Stimulated activated effector memory CD8-positive, alpha-beta T cell treated with anti-CD3 and anti-CD28 coated beads, Interleukin-12 subunit alpha, Interleukin-12 subunit beta, amount 100 ng/mL, for 72 hours (primary cell): ENCODE results near the gene RNF145.
"Not testable (repeated sequence)": the region's sequence is repeated elsewhere in the genome, so short reads cannot be mapped to it uniquely, and the experiment has no call there.

Experiments used
- ATAC-seq: fragments of 150-1000 bp; cut with Tn5 transposase; 2 replicates; pipeline ENCODE4 v1.10.0; 2021
- DNase-seq, 2 donors: peaks; one replicate each; pipeline ENCODE4 v3.0.0; 2021 to 2022; ENCODE audit warnings: low spot score in 2 of 2
- H3K27ac Mint-ChIP-seq: one replicate; pipeline ENCODE4 v1.8.0; 2022; ENCODE audit warnings: mild to moderate bottlenecking, mixed read lengths
- H3K36me3 Mint-ChIP-seq: one replicate; pipeline ENCODE4 v1.8.0; 2022; ENCODE audit warnings: mild to moderate bottlenecking, mixed read lengths
- H3K4me1 Mint-ChIP-seq: one replicate; pipeline ENCODE4 v1.8.0; 2022; ENCODE audit warnings: mixed read lengths
- H3K4me3 Mint-ChIP-seq: one replicate; pipeline ENCODE4 v1.8.0; 2022; ENCODE audit warnings: mild to moderate bottlenecking, mixed read lengths
- H3K9me3 Mint-ChIP-seq: one replicate; pipeline ENCODE4 v1.8.0; 2022; ENCODE audit warnings: mixed read lengths

RNF145 gene

GRCh38 chr5:159209438-159210209 is at the start of gene RNF145:
RNF145 (minus strand) TSS chr5:159209553; CDS start chr5:159203617, 5,936 bp downstream.
- peak; percentile 89 for ATAC-seq
- H3K9me3 Mint-ChIP-seq: no peaks in the 10 kb centered on the region
- peaks cover 45% of the 10 kb centered on the region for H3K36me3 Mint-ChIP-seq
- peak within 1 kb of the TSS; percentile 99 for H3K27ac Mint-ChIP-seq
- peak; percentile 92 to 94 for DNase-seq
- H3K4me1 Mint-ChIP-seq: peaks cover 45% of the 10 kb centered on the region
- H3K4me3 Mint-ChIP-seq: peak within 1 kb of the TSS; percentile 100

- Mint-ChIP-seq H3K36me3 (peaks cover 8% of the 10 kb centered on the region), H3K4me3 (no peak overlapping the region), H3K27ac (no peak overlapping the region), H3K4me1 (peaks cover 19% of the 10 kb centered on the region), H3K9me3 (no peaks in the 10 kb centered on the region)
- DNase-seq: no peak
- no peak for ATAC-seq
Measured at GRCh38 chr5:159258361-159258760, 49.0 kb upstream of the RNF145 start.

GRCh38 chr5:159257629-159258283 is 48.4 kb upstream of the RNF145 start:
- DNase-seq (no peak), ATAC-seq (no peak)
- Mint-ChIP-seq H3K4me3 (no peak overlapping the region), H3K36me3 (peaks cover 3% of the 10 kb centered on the region), H3K4me1 (peaks cover 16% of the 10 kb centered on the region), H3K9me3 (no peaks in the 10 kb centered on the region), H3K27ac (no peak overlapping the region)

- peaks cover 10% of the 10 kb centered on the region for H3K4me1 Mint-ChIP-seq
- no peak for ATAC-seq
- H3K27ac Mint-ChIP-seq: no peak overlapping the region
- H3K9me3 Mint-ChIP-seq: no peaks in the 10 kb centered on the region
- DNase-seq: no peak
- no peaks in the 10 kb centered on the region for H3K36me3 Mint-ChIP-seq
- no peak overlapping the region for H3K4me3 Mint-ChIP-seq
Measured at GRCh38 chr5:159257007-159257406, 47.7 kb upstream of the RNF145 start.

GRCh38 chr5:159252195-159252594 is 42.8 kb upstream of the RNF145 start:
- Mint-ChIP-seq H3K36me3 (no peaks in the 10 kb centered on the region), H3K9me3 (no peaks in the 10 kb centered on the region), H3K27ac (no peak overlapping the region), H3K4me3 (no peak overlapping the region), H3K4me1 (no peaks in the 10 kb centered on the region)
- DNase-seq (no peak), ATAC-seq (no peak)

GRCh38 chr5:159249158-159249557 is 39.8 kb upstream of the RNF145 start:
- no peak for ATAC-seq
- H3K9me3 Mint-ChIP-seq: no peaks in the 10 kb centered on the region
- H3K27ac Mint-ChIP-seq: no peak overlapping the region
- DNase-seq: no peak
- H3K4me3 Mint-ChIP-seq: no peak overlapping the region
- H3K4me1 Mint-ChIP-seq: no peaks in the 10 kb centered on the region
- no peaks in the 10 kb centered on the region for H3K36me3 Mint-ChIP-seq

- no peak overlapping the region for H3K27ac Mint-ChIP-seq
- no peak overlapping the region for H3K4me3 Mint-ChIP-seq
- no peak for ATAC-seq
- DNase-seq: no peak
- no peaks in the 10 kb centered on the region for H3K9me3 Mint-ChIP-seq
- no peaks in the 10 kb centered on the region for H3K36me3 Mint-ChIP-seq
- H3K4me1 Mint-ChIP-seq: peaks cover 12% of the 10 kb centered on the region
Measured at GRCh38 chr5:159244890-159245289, 35.5 kb upstream of the RNF145 start.

GRCh38 chr5:159244163-159244562 is 34.8 kb upstream of the RNF145 start:
- Mint-ChIP-seq H3K4me3 (no peak overlapping the region), H3K27ac (no peak overlapping the region), H3K36me3 (no peaks in the 10 kb centered on the region), H3K9me3 (no peaks in the 10 kb centered on the region), H3K4me1 (peaks cover 12% of the 10 kb centered on the region)
- DNase-seq (no peak), ATAC-seq (no peak)

GRCh38 chr5:159243385-159243784 is 34.0 kb upstream of the RNF145 start:
- H3K4me1 Mint-ChIP-seq: peaks cover 12% of the 10 kb centered on the region
- no peaks in the 10 kb centered on the region for H3K9me3 Mint-ChIP-seq
- H3K36me3 Mint-ChIP-seq: no peaks in the 10 kb centered on the region
- H3K27ac Mint-ChIP-seq: no peak overlapping the region
- no peak for ATAC-seq
- H3K4me3 Mint-ChIP-seq: no peak overlapping the region
- no peak for DNase-seq

- ATAC-seq (no peak), DNase-seq (no peak)
- H3K9me3 Mint-ChIP-seq: no peaks in the 10 kb centered on the region
- H3K27ac Mint-ChIP-seq: no peak overlapping the region
- no peak overlapping the region for H3K4me3 Mint-ChIP-seq
- peaks cover 12% of the 10 kb centered on the region for H3K4me1 Mint-ChIP-seq
- no peaks in the 10 kb centered on the region for H3K36me3 Mint-ChIP-seq
Measured at GRCh38 chr5:159242656-159243055, 33.3 kb upstream of the RNF145 start.

- peak; percentile 61 for ATAC-seq
- Mint-ChIP-seq H3K36me3 (no peaks in the 10 kb centered on the region), H3K4me3 (no peak overlapping the region), H3K27ac (no peak overlapping the region), H3K4me1 (peaks cover 12% of the 10 kb centered on the region), H3K9me3 (no peaks in the 10 kb centered on the region)
- DNase-seq: no peak
Measured at GRCh38 chr5:159241946-159242552, 32.7 kb upstream of the RNF145 start.

- Mint-ChIP-seq H3K27ac (no peak overlapping the region), H3K4me1 (peaks cover 12% of the 10 kb centered on the region), H3K9me3 (no peaks in the 10 kb centered on the region), H3K4me3 (no peak overlapping the region), H3K36me3 (no peaks in the 10 kb centered on the region)
- no peak for DNase-seq
- ATAC-seq: peak; percentile 82
Measured at GRCh38 chr5:159240301-159240870, 31.0 kb upstream of the RNF145 start.

GRCh38 chr5:159235871-159236520 is 26.6 kb upstream of the RNF145 start:
- not testable (repeated sequence) for H3K4me3 Mint-ChIP-seq, H3K4me1 Mint-ChIP-seq, H3K27ac Mint-ChIP-seq, H3K9me3 Mint-ChIP-seq, H3K36me3 Mint-ChIP-seq, DNase-seq, ATAC-seq

GRCh38 chr5:159231167-159231566 is 21.8 kb upstream of the RNF145 start:
- no peak for ATAC-seq

GRCh38 chr5:159230657-159231056 is 21.3 kb upstream of the RNF145 start:
- H3K4me1 Mint-ChIP-seq: no peaks in the 10 kb centered on the region
- H3K4me3 Mint-ChIP-seq: no peak overlapping the region
- H3K36me3 Mint-ChIP-seq: no peaks in the 10 kb centered on the region
- no peaks in the 10 kb centered on the region for H3K9me3 Mint-ChIP-seq
- no peak overlapping the region for H3K27ac Mint-ChIP-seq
- no peak for ATAC-seq
- DNase-seq: no peak

More at GRCh38 chr5:159231167-159231566, 21.8 kb upstream of the RNF145 start:
- Mint-ChIP-seq H3K4me3 (no peak overlapping the region), H3K36me3 (no peaks in the 10 kb centered on the region), H3K27ac (no peak overlapping the region), H3K9me3 (no peaks in the 10 kb centered on the region), H3K4me1 (no peaks in the 10 kb centered on the region)
- no peak for DNase-seq
